Left hindlimb (tissue), 1 donor: ENCODE measurements around the gene BAIAP3.

Experiments
- DNase-seq: peaks from one replicate; pipeline ENCODE4 v3.0.0-alpha.2; 2018

BAIAP3 gene

GRCh38 chr16:1333854-1334700 lies 632 bp downstream of the BAIAP3 start:
- no peak for DNase-seq

GRCh38 chr16:1334739-1335138 lies 1.3 kb downstream of the BAIAP3 start:
- DNase-seq = no peak

GRCh38 chr16:1335211-1335971 lies 1.9 kb downstream of the BAIAP3 start:
- no peak for DNase-seq

- no peak for DNase-seq
These were observed 2.6 kb downstream of the BAIAP3 start for GRCh38 chr16:1335996-1336395.

GRCh38 chr16:1336619-1337018 lies 3.2 kb downstream of the BAIAP3 start:
- no peak for DNase-seq

GRCh38 chr16:1337486-1337885 lies 4.0 kb downstream of the BAIAP3 start:
- no peak for DNase-seq

GRCh38 chr16:1338119-1338730 lies 4.8 kb downstream of the BAIAP3 start:
- no peak for DNase-seq

GRCh38 chr16:1338855-1339675 lies 5.6 kb downstream of the BAIAP3 start:
- no peak for DNase-seq

GRCh38 chr16:1340730-1341494 lies 7.5 kb downstream of the BAIAP3 start:
- DNase-seq = no peak

GRCh38 chr16:1341495-1342420 lies 8.3 kb downstream of the BAIAP3 start:
- DNase-seq = no peak

GRCh38 chr16:1342526-1343427 lies 9.3 kb downstream of the BAIAP3 start:
- peak; percentile 83 for DNase-seq

GRCh38 chr16:1343428-1344242 lies 10.2 kb downstream of the BAIAP3 start:
- DNase-seq = no peak

GRCh38 chr16:1344499-1344898 lies 11.1 kb downstream of the BAIAP3 start:
- no peak for DNase-seq

- no peak for DNase-seq
These were observed 11.6 kb downstream of the BAIAP3 start for GRCh38 chr16:1345087-1345486.

- DNase-seq = no peak
These were observed 12.4 kb downstream of the BAIAP3 start for GRCh38 chr16:1345651-1346421.

GRCh38 chr16:1346422-1347285 lies 13.2 kb downstream of the BAIAP3 start:
- DNase-seq = no peak

- no peak for DNase-seq
These were observed 13.9 kb downstream of the BAIAP3 start for GRCh38 chr16:1347286-1347855.
